Activated T-helper 2 cell treated with anti-CD3 and anti-CD28 coated beads, Interferon-gamma antibody, Interleukin-2, Interleukin-4, amounts not matched to agents 10 μg/mL and 5 μg/mL and 100 μg/mL, durations not matched to agents 14 hours and 24 hours and 36 hours (primary cell): ENCODE results near the gene DLG2. TPM values are rescaled to one million over a fixed set of nuclear protein-coding genes. Genes with fewer than 3 reads are reported as not detected.
"Not testable (repeated sequence)": the region's sequence is repeated elsewhere in the genome, so short reads cannot be mapped to it uniquely, and the experiment has no call there.

ENCODE experiments used
- DNase-seq: peaks from one replicate; pipeline ENCODE4 v3.0.0; 2021; ENCODE audit warnings: low spot score
- H3K27ac Mint-ChIP-seq: one replicate; pipeline ENCODE4 v1.8.0; 2021; ENCODE audit warnings: mixed read lengths
- H3K27me3 Mint-ChIP-seq: one replicate; pipeline ENCODE4 v1.8.0; 2021; ENCODE audit warnings: low read depth, mixed read lengths
- H3K36me3 Mint-ChIP-seq: one replicate; pipeline ENCODE4 v1.8.0; 2021; ENCODE audit warnings: low read depth, mixed read lengths
- H3K4me1 Mint-ChIP-seq: one replicate; pipeline ENCODE4 v1.8.0; 2021; ENCODE audit warnings: low read depth, mixed read lengths
- H3K4me3 Mint-ChIP-seq: one replicate; pipeline ENCODE4 v1.8.0; 2021; ENCODE audit warnings: low read depth, mild to moderate bottlenecking, moderate library complexity, mixed read lengths
- H3K9me3 Mint-ChIP-seq: one replicate; pipeline ENCODE4 v1.8.0; 2021; ENCODE audit warnings: mixed read lengths
- intact Hi-C: fragments of 100-400 bp; cut with micrococcal nuclease; formaldehyde crosslinking; loops from one replicate; pipeline ENCODE4 v1.15.1; 2023
- total RNA-seq: library from RNA; stranded (reverse); gene quantifications from 2 replicates; pipeline ENCODE4 v1.2.3, GENCODE V29; 2022

Gene DLG2
- total RNA-seq, 1 donor from 2014 or later: 1.8 TPM

DNA sequence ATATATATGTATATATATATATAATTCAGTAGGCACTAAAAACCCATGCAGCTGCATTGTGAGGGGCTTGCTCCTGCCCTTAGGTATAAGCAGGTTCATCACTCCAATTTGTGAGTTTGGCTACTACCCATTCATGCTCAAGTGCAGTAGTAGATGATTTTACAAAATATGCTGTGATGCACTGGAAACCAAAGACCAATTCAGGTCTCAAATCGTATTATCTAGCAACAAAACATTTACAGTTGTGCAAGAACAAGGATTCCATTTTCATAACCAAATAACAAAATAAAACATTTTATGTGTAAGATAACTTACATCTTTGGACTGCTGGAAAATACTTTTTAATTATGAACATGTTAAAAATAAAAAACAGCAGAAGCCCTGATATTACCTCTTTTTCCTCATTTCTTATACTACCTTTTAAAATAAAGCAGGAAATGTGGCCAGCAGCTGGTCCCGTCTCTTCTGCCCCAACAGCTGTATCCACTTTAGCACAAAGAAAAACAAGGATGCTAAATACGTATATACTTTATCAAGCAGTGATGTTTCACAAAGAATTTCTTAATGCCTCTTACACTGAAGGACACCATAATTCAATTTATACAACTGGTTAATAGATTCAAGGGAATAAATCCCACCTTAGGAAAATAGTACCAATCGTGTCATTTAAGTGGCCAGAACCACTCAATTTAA lies 35.0 kb upstream of the DLG2 start:
- no peaks in the 10 kb centered on the region for H3K27me3 Mint-ChIP-seq
- no peak for DNase-seq
- peak overlapping the region; percentile 67 for H3K4me3 Mint-ChIP-seq
- H3K36me3 Mint-ChIP-seq: peaks cover 59% of the 10 kb centered on the region
- peaks cover 45% of the 10 kb centered on the region for H3K4me1 Mint-ChIP-seq
- no peak overlapping the region for H3K27ac Mint-ChIP-seq
- intact Hi-C loops: loop anchor here (5.0 kb wide), 2 partner anchors 70 to 405 kb away; partner anchors contain the start of gene PICALM
- no peaks in the 10 kb centered on the region for H3K9me3 Mint-ChIP-seq

DNA sequence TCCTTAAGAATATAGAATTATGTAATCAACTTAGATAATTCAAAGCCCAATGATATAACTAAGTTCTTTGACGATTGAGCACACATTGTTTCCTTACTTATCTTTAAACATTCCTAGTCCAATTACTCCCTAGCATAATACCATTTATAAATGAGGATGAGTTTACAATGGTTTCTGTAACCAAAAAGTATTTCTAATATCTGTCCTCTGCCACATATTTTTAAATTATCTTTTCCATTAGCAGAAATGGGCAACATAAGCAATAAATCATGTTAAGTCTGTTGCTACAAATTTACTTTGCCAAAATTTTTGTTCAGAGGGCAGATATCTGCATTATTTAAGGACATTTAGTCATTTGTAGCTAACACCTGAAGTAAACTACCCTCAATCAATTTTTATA lies 31.0 kb upstream of the DLG2 start:
- H3K4me1 Mint-ChIP-seq: peaks cover 41% of the 10 kb centered on the region
- no peak for DNase-seq
- H3K9me3 Mint-ChIP-seq: no peaks in the 10 kb centered on the region
- no peaks in the 10 kb centered on the region for H3K27me3 Mint-ChIP-seq
- peaks cover 72% of the 10 kb centered on the region for H3K36me3 Mint-ChIP-seq
- intact Hi-C loops: no loop called here
- no peak overlapping the region for H3K4me3 Mint-ChIP-seq
- no peak overlapping the region for H3K27ac Mint-ChIP-seq

- Mint-ChIP-seq H3K36me3 (peaks cover 73% of the 10 kb centered on the region), H3K27ac (no peak overlapping the region), H3K4me1 (peaks cover 43% of the 10 kb centered on the region), H3K4me3 (no peak overlapping the region), H3K9me3 (no peaks in the 10 kb centered on the region), H3K27me3 (no peaks in the 10 kb centered on the region)
- DNase-seq: no peak
- intact Hi-C loops: no loop called here
Measured at GRCh38 chr11:85656777-85657176, 29.6 kb upstream of the DLG2 start.

- H3K27me3 Mint-ChIP-seq: not testable (repeated sequence)
- Mint-ChIP-seq H3K36me3 (peaks cover 62% of the 10 kb centered on the region), H3K4me1 (peaks cover 29% of the 10 kb centered on the region)
Measured at GRCh38 chr11:85654343-85654742, 27.2 kb upstream of the DLG2 start.

GRCh38 chr11:85652786-85653447 lies 25.8 kb upstream of the DLG2 start:
- H3K27ac Mint-ChIP-seq: peak overlapping the region; percentile 58
- H3K4me1 Mint-ChIP-seq: peaks cover 25% of the 10 kb centered on the region
- no peak overlapping the region for H3K4me3 Mint-ChIP-seq
- DNase-seq: no peak
- no peaks in the 10 kb centered on the region for H3K9me3 Mint-ChIP-seq
- no peaks in the 10 kb centered on the region for H3K27me3 Mint-ChIP-seq
- peaks cover 49% of the 10 kb centered on the region for H3K36me3 Mint-ChIP-seq
- intact Hi-C loops: no loop called here

More at GRCh38 chr11:85654343-85654742, 27.2 kb upstream of the DLG2 start:
- intact Hi-C loops, H3K27ac Mint-ChIP-seq, DNase-seq, H3K4me3 Mint-ChIP-seq, H3K9me3 Mint-ChIP-seq: not testable (repeated sequence)

DNA sequence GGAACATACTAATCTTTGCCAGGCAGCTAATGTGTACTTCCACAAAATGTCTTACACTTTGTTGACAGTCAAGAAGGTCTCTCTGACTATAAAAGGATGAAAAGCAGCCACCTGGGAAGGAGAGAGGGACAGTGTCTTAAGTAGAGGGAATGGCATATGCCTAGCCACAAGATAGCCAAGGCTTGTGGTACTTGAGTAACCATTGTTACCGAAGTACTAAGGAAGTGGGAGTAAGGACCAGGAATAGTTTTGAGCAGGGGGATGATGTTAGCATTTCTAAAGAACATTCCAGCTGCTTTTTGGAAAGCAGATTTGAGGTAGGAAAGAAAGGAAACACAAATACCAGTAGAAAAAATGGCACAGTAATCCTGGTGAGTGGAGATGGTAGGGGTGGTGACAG lies 24.0 kb upstream of the DLG2 start:
- Mint-ChIP-seq H3K4me1 (peaks cover 30% of the 10 kb centered on the region), H3K36me3 (peaks cover 37% of the 10 kb centered on the region), H3K27ac (no peak overlapping the region), H3K4me3 (no peak overlapping the region), H3K27me3 (no peaks in the 10 kb centered on the region), H3K9me3 (no peaks in the 10 kb centered on the region)
- intact Hi-C loops: no loop called here
- no peak for DNase-seq

DNA sequence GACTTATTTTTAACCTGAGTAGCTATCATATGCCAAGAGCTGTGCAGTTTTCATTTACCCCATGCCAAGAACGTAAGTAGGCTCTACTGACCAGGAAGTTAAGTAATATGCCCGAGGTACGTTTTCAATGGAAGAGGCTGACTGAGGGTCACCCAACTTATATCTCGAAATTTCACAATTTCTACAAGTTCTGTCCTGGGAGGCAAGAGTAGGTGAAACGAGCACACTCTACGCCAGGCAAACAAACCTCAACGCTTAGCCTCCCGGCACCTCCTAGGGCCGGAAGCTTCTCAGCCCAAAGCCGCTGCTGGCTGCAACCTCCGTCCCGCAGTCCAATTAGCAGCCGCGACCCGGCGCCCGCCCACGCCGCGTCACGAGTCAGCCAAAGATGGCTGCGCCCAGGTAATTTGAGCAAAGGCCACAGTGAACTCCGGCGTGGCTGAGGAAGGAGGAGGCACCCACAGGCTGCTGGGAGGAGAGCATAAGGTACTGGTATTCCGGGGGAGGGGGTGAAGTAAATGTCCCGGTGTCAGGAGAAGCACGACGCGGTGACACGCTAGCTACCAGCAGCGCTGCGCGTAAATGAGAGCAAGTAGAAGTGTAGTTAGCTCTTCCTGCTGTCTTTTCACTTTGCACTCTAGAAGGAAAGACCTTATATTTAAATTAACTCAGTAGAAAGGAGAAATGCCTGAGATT lies 20.6 kb upstream of the DLG2 start, which contains the start of gene TMEM126A:
Gene TMEM126A (plus strand): TSS at position 364 of the 696 bp plus-strand sequence. CDS start 2,289 bp downstream, outside the sequence.
- peak within 1 kb of the TSS; percentile 92 for H3K27ac Mint-ChIP-seq
- DNase-seq: peak; percentile 86
- intact Hi-C loops: loop anchor here (1.0 to 5.0 kb wide), 3 partner anchors 16 to 180 kb away; partner anchors contain the start of gene TMEM126B

GRCh38 chr11:85647078-85647477 lies 19.9 kb upstream of the DLG2 start:
- peaks cover 14% of the 10 kb centered on the region for H3K36me3 Mint-ChIP-seq
- peak overlapping the region; percentile 95 for H3K4me3 Mint-ChIP-seq
- H3K27me3 Mint-ChIP-seq: peaks cover 20% of the 10 kb centered on the region
- peaks cover 16% of the 10 kb centered on the region for H3K4me1 Mint-ChIP-seq
- peak overlapping the region; percentile 92 for H3K27ac Mint-ChIP-seq
- no peak for DNase-seq
- intact Hi-C loops: loop anchor here (1.0 to 5.0 kb wide), 2 partner anchors 19 to 180 kb away; partner anchors contain the start of gene TMEM126B
- H3K9me3 Mint-ChIP-seq: no peaks in the 10 kb centered on the region

More for the DNA sequence above, 20.6 kb upstream of the DLG2 start, which contains the start of gene TMEM126A:
- no peaks in the 10 kb centered on the region for H3K9me3 Mint-ChIP-seq
- H3K4me3 Mint-ChIP-seq: peak within 1 kb of the TSS; percentile 95
- peaks cover 19% of the 10 kb centered on the region for H3K4me1 Mint-ChIP-seq
- H3K27me3 Mint-ChIP-seq: peaks cover 16% of the 10 kb centered on the region
- peaks cover 18% of the 10 kb centered on the region for H3K36me3 Mint-ChIP-seq

- intact Hi-C loops: no loop called here
- Mint-ChIP-seq H3K36me3 (peaks cover 6% of the 10 kb centered on the region), H3K9me3 (no peaks in the 10 kb centered on the region), H3K27me3 (peaks cover 29% of the 10 kb centered on the region), H3K27ac (no peak overlapping the region), H3K4me3 (no peak overlapping the region), H3K4me1 (peaks cover 5% of the 10 kb centered on the region)
- DNase-seq: no peak
Measured at GRCh38 chr11:85643191-85643614, 16.1 kb upstream of the DLG2 start.

- peaks cover 4% of the 10 kb centered on the region for H3K4me1 Mint-ChIP-seq
- H3K4me3 Mint-ChIP-seq: no peak overlapping the region
- peaks cover 56% of the 10 kb centered on the region for H3K36me3 Mint-ChIP-seq
- no peak for DNase-seq
- no peak overlapping the region for H3K27ac Mint-ChIP-seq
- H3K9me3 Mint-ChIP-seq: no peaks in the 10 kb centered on the region
- intact Hi-C loops: no loop called here
- no peaks in the 10 kb centered on the region for H3K27me3 Mint-ChIP-seq
Measured at GRCh38 chr11:85634747-85635146, 7.6 kb upstream of the DLG2 start.

DNA sequence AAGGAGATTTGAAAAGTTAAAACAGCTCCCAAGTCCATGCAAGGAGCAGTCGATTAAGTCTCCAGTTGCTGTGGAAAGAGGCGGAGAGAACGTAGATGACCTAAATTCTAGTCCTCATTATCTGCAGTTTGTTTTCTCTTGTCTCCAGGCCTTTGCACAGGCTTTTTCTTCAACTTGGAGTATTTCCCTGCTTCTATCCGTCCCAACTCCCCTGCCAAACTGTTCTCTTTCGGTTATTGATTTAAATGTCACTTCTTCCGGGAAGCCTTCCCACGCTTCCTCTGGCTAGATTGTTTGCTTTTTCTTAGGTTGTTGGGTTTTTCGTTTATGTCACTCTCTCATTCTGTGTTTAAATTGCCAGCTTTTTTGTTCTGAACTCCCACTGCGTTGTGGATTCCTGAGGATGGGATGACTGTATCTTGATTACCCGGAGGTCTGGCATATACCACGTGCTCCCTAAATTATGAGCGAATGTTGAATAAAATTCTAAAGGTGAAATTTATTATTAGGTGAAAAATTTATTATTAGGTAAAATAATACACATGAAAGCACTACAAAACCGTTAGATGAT lies 1.7 kb upstream of the DLG2 start:
- no peaks in the 10 kb centered on the region for H3K9me3 Mint-ChIP-seq
- H3K4me3 Mint-ChIP-seq: peak overlapping the region; percentile 89
- H3K4me1 Mint-ChIP-seq: peaks cover 38% of the 10 kb centered on the region
- peaks cover 2% of the 10 kb centered on the region for H3K27me3 Mint-ChIP-seq
- no peak for DNase-seq
- H3K27ac Mint-ChIP-seq: peak overlapping the region; percentile 88
- intact Hi-C loops: loop anchor here (1.0 to 10.0 kb wide), 9 partner anchors 18 to 1176 kb away; partner anchors contain the start of genes HIKESHI, PICALM, PRSS23 and SYTL2
- H3K36me3 Mint-ChIP-seq: peaks cover 31% of the 10 kb centered on the region
